Tibial artery (tissue), 4 donors: ENCODE data around the gene XPA.
"Not testable (repeated sequence)": the region's sequence is repeated elsewhere in the genome, so short reads cannot be mapped to it uniquely, and the experiment has no call there.

ENCODE experiments used
- DNase-seq, 2 donors: peaks; one replicate each; pipeline ENCODE4 v3.0.0-alpha.2; 2019
- H3K27ac ChIP-seq, 2 donors: fragments of 200-600 bp; sonication (generic) in 1 of 2; 1 replicate in 1 of 2; 2 replicates in 1 of 2; pipeline ENCODE4 v1.5.1; 2018 to 2019; ENCODE audit warnings: mild to moderate bottlenecking in 1 of 2
- H3K27me3 ChIP-seq, 2 donors: fragments of 200-600 bp; sonication (generic) in 1 of 2; one replicate each; pipeline versions ENCODE4 v1.5.1 to v1.6.0; 2016 to 2019
- H3K36me3 ChIP-seq, 3 donors: fragments of 200-600 bp; sonication (generic) in 2 of 3; one replicate each; pipeline ENCODE4 v1.5.1; 2016 to 2019; ENCODE audit warnings: mild to moderate bottlenecking in 2 of 3
- H3K4me1 ChIP-seq, 4 donors: fragments of 200-600 bp; sonication (generic) in 2 of 4; 1 replicate in 3 of 4; 2 replicates in 1 of 4; pipeline ENCODE4 v1.5.1; 2016 to 2019
- H3K4me3 ChIP-seq, 2 donors: fragments of 200-600 bp; sonication (generic) in 1 of 2; 1 replicate in 1 of 2; 2 replicates in 1 of 2; pipeline ENCODE4 v1.5.1; 2018 to 2019; ENCODE audit warnings: mild to moderate bottlenecking in 2 of 2
- H3K9me3 ChIP-seq, 3 donors: fragments of 200-600 bp; sonication (generic) in 1 of 3; one replicate each; pipeline ENCODE4 v1.5.1; 2016 to 2019
- CTCF ChIP-seq, 2 experiments: fragments of 200-600 bp in 1 of 2; fragments of 450-650 bp in 1 of 2; IDR thresholded peaks; one replicate each; pipeline ENCODE4 v1.5.1; 2017 to 2019; ENCODE audit warnings: antibody characterized with exemption in 2 of 2, mild to moderate bottlenecking in 1 of 2, moderate library complexity in 1 of 2
- intact Hi-C: fragments of 100-400 bp; cut with DNase I; formaldehyde crosslinking; loops from one replicate; pipeline ENCODE4 v1.15.0; 2023; ENCODE audit warnings: low total_unique reads

The XPA gene

GRCh38 chr9:97703437-97704344, 6.6 kb upstream of the XPA start:
- intact Hi-C loops = loop anchor here (10.0 kb wide), 1 partner anchor 281 kb away; the partner anchor contains the start of gene ANP32B
- TF ChIP-seq CTCF (IDR thresholded peaks at IDR 0.05) = no peak
- Histone ChIP-seq H3K36me3 (no peaks in the 10 kb centered on the region), H3K9me3 (no peaks in the 10 kb centered on the region), H3K4me3 (no peak overlapping the region), H3K27ac (peak overlapping the region; percentile 43 to 78), H3K27me3 (no peaks in the 10 kb centered on the region), H3K4me1 (peaks cover 0 to 14% (median 0%) of the 10 kb centered on the region in 4 donors)
- DNase-seq = no peak

GRCh38 chr9:97699824-97700223, 2.7 kb upstream of the XPA start:
- peaks cover 0 to 35% (median 19%) of the 10 kb centered on the region in 4 donors for H3K4me1 ChIP-seq
- not testable (repeated sequence) for H3K9me3 ChIP-seq, H3K27ac ChIP-seq, H3K4me3 ChIP-seq, DNase-seq, H3K36me3 ChIP-seq, H3K27me3 ChIP-seq
- intact Hi-C loops = loop anchor here (5.0 to 10.0 kb wide), 2 partner anchors 285 to 552 kb away; partner anchors contain the start of gene ANP32B

GRCh38 chr9:97699281-97699680, 2.1 kb upstream of the XPA start:
- not testable (repeated sequence) for H3K36me3 ChIP-seq, H3K4me3 ChIP-seq, H3K27ac ChIP-seq, DNase-seq, H3K9me3 ChIP-seq, H3K27me3 ChIP-seq
- H3K4me1 ChIP-seq = peaks cover 0 to 35% (median 22%) of the 10 kb centered on the region in 4 donors
- intact Hi-C loops = loop anchor here (5.0 kb wide), 1 partner anchor 553 kb away; no protein-coding TSS in a partner anchor

- peaks cover 0 to 35% (median 22%) of the 10 kb centered on the region in 4 donors for H3K4me1 ChIP-seq
- no peak for DNase-seq
- no peak for TF ChIP-seq CTCF (IDR thresholded peaks at IDR 0.05)
- intact Hi-C loops = loop anchor here (5.0 kb wide), 1 partner anchor 553 kb away; no protein-coding TSS in a partner anchor
- H3K27ac ChIP-seq = no peak overlapping the region
- H3K36me3 ChIP-seq = no peaks in the 10 kb centered on the region
- no peaks in the 10 kb centered on the region for H3K9me3 ChIP-seq
- H3K27me3 ChIP-seq = no peaks in the 10 kb centered on the region
- H3K4me3 ChIP-seq = no peak overlapping the region
Measured at GRCh38 chr9:97698865-97699264, 1.7 kb upstream of the XPA start.

GRCh38 chr9:97697837-97698236, 697 bp upstream of the XPA start:
- H3K27ac ChIP-seq = peak overlapping the region; percentile 95 to 96
- no peak for TF ChIP-seq CTCF (IDR thresholded peaks at IDR 0.05)
- DNase-seq = no peak
- no peaks in the 10 kb centered on the region for H3K9me3 ChIP-seq
- H3K4me3 ChIP-seq = peak overlapping the region in 1 of 2 donors; percentile 86
- H3K27me3 ChIP-seq = no peaks in the 10 kb centered on the region
- no peaks in the 10 kb centered on the region for H3K36me3 ChIP-seq
- H3K4me1 ChIP-seq = peaks cover 0 to 30% (median 22%) of the 10 kb centered on the region in 4 donors
- intact Hi-C loops = loop anchor here (5.0 kb wide), 1 partner anchor 554 kb away; no protein-coding TSS in a partner anchor

GRCh38 chr9:97695995-97696802, 941 bp downstream of the XPA start:
- Histone ChIP-seq H3K4me1 (peaks cover 0 to 30% (median 22%) of the 10 kb centered on the region in 4 donors), H3K36me3 (peaks cover 8 to 11% (median 9%) of the 10 kb centered on the region in 3 donors), H3K9me3 (no peaks in the 10 kb centered on the region), H3K27ac (peak overlapping the region; percentile 95 to 96), H3K4me3 (peak overlapping the region; percentile 77 to 86), H3K27me3 (no peaks in the 10 kb centered on the region)
- DNase-seq = no peak
- intact Hi-C loops = loop anchor here (5.0 kb wide), 1 partner anchor 556 kb away; no protein-coding TSS in a partner anchor
- no peak for TF ChIP-seq CTCF (IDR thresholded peaks at IDR 0.05)
